ENCODE measurements around the gene EEF1AKMT3.

DNA sequence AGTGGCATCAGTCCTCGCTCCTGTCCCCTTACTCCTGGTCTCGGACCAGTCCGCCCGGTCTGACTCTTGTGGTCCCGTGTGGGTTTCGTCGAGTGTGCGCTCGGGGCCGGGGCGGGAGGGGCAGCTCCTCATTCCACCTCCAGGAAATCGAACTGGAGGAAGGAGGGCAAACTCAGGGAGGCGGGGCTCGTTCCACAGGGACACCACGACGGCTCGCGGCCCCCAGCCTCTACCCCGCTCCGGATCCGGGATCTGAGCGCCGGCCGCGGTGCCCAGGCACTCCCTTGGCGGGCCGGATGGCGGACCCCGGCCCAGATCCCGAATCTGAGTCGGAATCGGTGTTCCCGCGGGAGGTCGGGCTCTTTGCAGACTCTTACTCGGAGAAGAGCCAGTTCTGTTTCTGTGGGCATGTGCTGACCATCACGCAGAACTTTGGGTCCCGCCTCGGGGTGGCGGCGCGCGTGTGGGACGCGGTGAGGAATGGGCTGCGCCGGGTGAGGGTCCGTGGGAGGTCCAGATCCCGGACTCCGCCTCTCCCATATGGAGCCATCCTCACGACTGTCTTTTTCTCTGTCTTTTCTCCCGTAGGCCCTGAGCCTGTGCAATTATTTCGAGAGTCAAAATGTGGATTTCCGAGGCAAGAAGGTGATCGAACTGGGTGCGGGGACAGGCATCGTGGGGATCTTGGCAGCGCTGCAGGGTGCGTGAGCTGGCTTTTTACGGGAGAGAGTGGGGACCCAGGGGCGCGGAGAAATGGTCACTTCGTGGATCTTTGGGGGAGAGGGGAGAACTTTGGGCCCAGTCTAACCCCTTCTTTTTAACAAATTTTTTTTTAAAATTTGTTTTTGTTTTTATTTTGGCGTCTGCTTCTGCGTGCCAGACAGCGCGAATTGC lies at the start of gene EEF1AKMT3:
- TF ChIP-seq, protein P1, sequence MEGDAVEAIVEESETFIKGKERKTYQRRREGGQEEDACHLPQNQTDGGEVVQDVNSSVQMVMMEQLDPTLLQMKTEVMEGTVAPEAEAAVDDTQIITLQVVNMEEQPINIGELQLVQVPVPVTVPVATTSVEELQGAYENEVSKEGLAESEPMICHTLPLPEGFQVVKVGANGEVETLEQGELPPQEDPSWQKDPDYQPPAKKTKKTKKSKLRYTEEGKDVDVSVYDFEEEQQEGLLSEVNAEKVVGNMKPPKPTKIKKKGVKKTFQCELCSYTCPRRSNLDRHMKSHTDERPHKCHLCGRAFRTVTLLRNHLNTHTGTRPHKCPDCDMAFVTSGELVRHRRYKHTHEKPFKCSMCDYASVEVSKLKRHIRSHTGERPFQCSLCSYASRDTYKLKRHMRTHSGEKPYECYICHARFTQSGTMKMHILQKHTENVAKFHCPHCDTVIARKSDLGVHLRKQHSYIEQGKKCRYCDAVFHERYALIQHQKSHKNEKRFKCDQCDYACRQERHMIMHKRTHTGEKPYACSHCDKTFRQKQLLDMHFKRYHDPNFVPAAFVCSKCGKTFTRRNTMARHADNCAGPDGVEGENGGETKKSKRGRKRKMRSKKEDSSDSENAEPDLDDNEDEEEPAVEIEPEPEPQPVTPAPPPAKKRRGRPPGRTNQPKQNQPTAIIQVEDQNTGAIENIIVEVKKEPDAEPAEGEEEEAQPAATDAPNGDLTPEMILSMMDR (optimal IDR thresholded peaks at IDR 0.05 in 1 of 3, IDR thresholded peaks at IDR 0.05 in 1 of 3, conservative IDR thresholded peaks at IDR 0.05 in 1 of 3; ENCODE audit: extremely low read depth in 1 of 3, insufficient read depth in 2 of 3, low read length in 3 of 3), result no peak
- TF ChIP-seq EZH2 (IDR thresholded peaks at IDR 0.05; ENCODE audit: low read length), result no peak
